PC-3 (cell line): Measurements from ENCODE around the gene CDK5RAP2.

Experiments
- CTCF ChIP-seq: fragments of 300-600 bp; sonication (generic); conservative IDR thresholded peaks from 2 replicates; pipeline ENCODE4 v1.5.1; 2017; ENCODE audit warnings: antibody characterized with exemption, low read depth, mild to moderate bottlenecking, low read length
- EZH2 ChIP-seq: fragments of 300-600 bp; sonication (generic); IDR thresholded peaks from one replicate; pipeline ENCODE4 v1.6.1; 2017; ENCODE audit warnings: antibody characterized with exemption, mild to moderate bottlenecking, low read length; ENCODE audit not compliant: unreplicated experiment
- EZH2phosphoT487 ChIP-seq: fragments of 300-600 bp; sonication (generic); IDR thresholded peaks from 2 replicates; pipeline ENCODE4 v1.6.1; 2018; ENCODE audit warnings: mild to moderate bottlenecking, antibody characterized with exemption, low read length, borderline replicate concordance

- no peak for TF ChIP-seq CTCF
- TF ChIP-seq EZH2 = no peak
- no peak for TF ChIP-seq EZH2phosphoT487
Observed at GRCh38 chr9:120377268-120378159, 202.5 kb downstream of the CDK5RAP2 start.
